Measurements from ENCODE around the gene RXRA. TPM values are rescaled to one million over a fixed set of nuclear protein-coding genes. Genes with fewer than 3 reads are reported as not detected.
A peak's percentile ranks its signal among the peaks of the same experiment; 100 is the strongest.

RXRA gene
- total and polyA plus RNA-seq, 4 donors, result 41.5 to 116 (median 74.1) TPM

GRCh38 chr9:134395002-134395517 lies 68.8 kb downstream of the RXRA start:
- no peak for TF ChIP-seq NR2F2 (IDR thresholded peaks at IDR 0.05)
- TF ChIP-seq EGR1 (IDR thresholded peaks at IDR 0.05; ENCODE audit: low read depth in 2 of 2), result no peak
- TF ChIP-seq YY1 (IDR thresholded peaks at IDR 0.05), result no peak
- no peak for TF ChIP-seq CTCF (IDR thresholded peaks at IDR 0.05; ENCODE audit: low read depth, low read length, missing input control)
- TF ChIP-seq HNF4G (IDR thresholded peaks at IDR 0.05), result no peak
- TF ChIP-seq MAX (IDR thresholded peaks at IDR 0.05), result no peak
- TF ChIP-seq HNF4A (conservative IDR thresholded peaks at IDR 0.05), result no peak
- no peak for TF ChIP-seq REST (IDR thresholded peaks at IDR 0.05)
- TF ChIP-seq ATF3 (IDR thresholded peaks at IDR 0.05), result no peak
- no peak for TF ChIP-seq GABPA (IDR thresholded peaks at IDR 0.05 in 1 of 2, conservative IDR thresholded peaks at IDR 0.05 in 1 of 2)
- no peak for TF ChIP-seq TAF1 (conservative IDR thresholded peaks at IDR 0.05)
- no peak for TF ChIP-seq FOXA1 (IDR thresholded peaks at IDR 0.05)
- TF ChIP-seq ZBTB33 (IDR thresholded peaks at IDR 0.05), result no peak
- no peak for TF ChIP-seq SP1 (IDR thresholded peaks at IDR 0.05)
- no peak for TF ChIP-seq JUND (IDR thresholded peaks at IDR 0.05)
- TF ChIP-seq RAD21 (IDR thresholded peaks at IDR 0.05), result no peak
- TF ChIP-seq FOXA2 (IDR thresholded peaks at IDR 0.05), result no peak
- TF ChIP-seq RXRA (IDR thresholded peaks at IDR 0.05), result no peak
- Histone ChIP-seq H3K4me3 (ENCODE audit: low read depth in 1 of 3, low read length in 3 of 3) (no peak overlapping the region), H3K9ac (ENCODE audit: low read depth in 1 of 2, low read length in 2 of 2) (no peak overlapping the region), H3K27ac (ENCODE audit: low read depth in 1 of 2, low read length in 2 of 2) (peak overlapping the region; percentile 47 to 52), H3K36me3 (ENCODE audit: control insufficient read depth in 4 of 4, insufficient read depth in 3 of 4, low read depth in 1 of 4, low read length in 3 of 4) (peaks cover 0 to 9% (median 1%) of the 10 kb centered on the region in 4 donors), H3K4me1 (ENCODE audit: control insufficient read depth in 4 of 4, insufficient read depth in 4 of 4, low read length in 3 of 4) (peaks cover 28 to 84% (median 41%) of the 10 kb centered on the region in 4 donors), H3K27me3 (ENCODE audit: control insufficient read depth in 4 of 4, insufficient read depth in 4 of 4, low read length in 3 of 4) (no peaks in the 10 kb centered on the region), H3K9me3 (ENCODE audit: control insufficient read depth in 4 of 4, low read length in 3 of 4) (peaks cover 0 to 4% (median 0%) of the 10 kb centered on the region in 4 donors)
- 74% methylated on average over 16 of the region's 16 CpGs for WGBS
- DNase-seq (ENCODE audit: low spot score), result no peak
